Progenitor cell of endocrine pancreas (in vitro differentiated cells): Measurements from ENCODE around the gene DBN1. TPM values are rescaled to one million over a fixed set of nuclear protein-coding genes. Genes with fewer than 3 reads are reported as not detected.

Source experiments
- DNase-seq: peaks from one replicate; pipeline ENCODE4 v3.0.0; 2021; ENCODE audit warnings: low spot score; ENCODE audit not compliant: unreplicated experiment
- H3K27ac Mint-ChIP-seq: 2 replicates; pipeline ENCODE4 v1.8.0; 2021; ENCODE audit warnings: mild to moderate bottlenecking, moderate library complexity, mixed read lengths
- H3K27me3 Mint-ChIP-seq: 2 replicates; pipeline ENCODE4 v1.8.0; 2021; ENCODE audit warnings: mixed read lengths
- H3K36me3 Mint-ChIP-seq: 2 replicates; pipeline ENCODE4 v1.8.0; 2022; ENCODE audit warnings: mixed read lengths; ENCODE audit not compliant: insufficient read depth
- H3K4me1 Mint-ChIP-seq: 2 replicates; pipeline ENCODE4 v1.8.0; 2021; ENCODE audit warnings: low read depth, mixed read lengths
- H3K4me3 Mint-ChIP-seq: 2 replicates; pipeline ENCODE4 v1.8.0; 2021; ENCODE audit warnings: low read depth, mild to moderate bottlenecking, moderate library complexity, mixed read lengths
- H3K9me3 Mint-ChIP-seq: 2 replicates; pipeline ENCODE4 v1.8.0; 2021; ENCODE audit warnings: low read depth, mixed read lengths
- CTCF ChIP-seq: fragments of 200-600 bp; sonication (generic); IDR thresholded peaks from one replicate; pipeline ENCODE4 v1.5.0; 2021; ENCODE audit warnings: antibody characterized with exemption, mild to moderate bottlenecking; ENCODE audit not compliant: unreplicated experiment
- total RNA-seq: library from RNA; stranded (reverse); gene quantifications from 2 replicates; pipeline ENCODE4 v1.2.1, GENCODE V29; 2021

The DBN1 gene
- total RNA-seq, 1 donor from 2014 or later = 396 TPM

GRCh38 chr5:177504086-177505056, 30.9 kb upstream of the DBN1 start:
- no peak overlapping the region for H3K27ac Mint-ChIP-seq
- H3K36me3 Mint-ChIP-seq = peaks cover 8% of the 10 kb centered on the region
- no peak for DNase-seq
- H3K4me1 Mint-ChIP-seq = peaks cover 2% of the 10 kb centered on the region
- no peak overlapping the region for H3K4me3 Mint-ChIP-seq
- no peak for TF ChIP-seq CTCF
- H3K27me3 Mint-ChIP-seq = peaks cover 12% of the 10 kb centered on the region
- H3K9me3 Mint-ChIP-seq = no peaks in the 10 kb centered on the region

- Mint-ChIP-seq H3K4me3 (no peak overlapping the region), H3K27ac (no peak overlapping the region), H3K36me3 (peaks cover 8% of the 10 kb centered on the region), H3K27me3 (peaks cover 19% of the 10 kb centered on the region), H3K9me3 (no peaks in the 10 kb centered on the region), H3K4me1 (peaks cover 4% of the 10 kb centered on the region)
- no peak for DNase-seq
- TF ChIP-seq CTCF = no peak
Measured at GRCh38 chr5:177503351-177504085, 30.1 kb upstream of the DBN1 start.

- H3K27ac Mint-ChIP-seq = no peak overlapping the region
- no peak overlapping the region for H3K4me3 Mint-ChIP-seq
- TF ChIP-seq CTCF = no peak
Measured at GRCh38 chr5:177502886-177503285, 29.5 kb upstream of the DBN1 start.

GRCh38 chr5:177501874-177502678, 28.6 kb upstream of the DBN1 start:
- H3K9me3 Mint-ChIP-seq = no peaks in the 10 kb centered on the region
- peaks cover 9% of the 10 kb centered on the region for H3K4me1 Mint-ChIP-seq
- TF ChIP-seq CTCF = no peak
- no peak for DNase-seq
- peaks cover 28% of the 10 kb centered on the region for H3K27me3 Mint-ChIP-seq
- no peak overlapping the region for H3K4me3 Mint-ChIP-seq
- peaks cover 1% of the 10 kb centered on the region for H3K36me3 Mint-ChIP-seq
- no peak overlapping the region for H3K27ac Mint-ChIP-seq

More at GRCh38 chr5:177502886-177503285, 29.5 kb upstream of the DBN1 start:
- H3K27me3 Mint-ChIP-seq = peaks cover 26% of the 10 kb centered on the region
- H3K4me1 Mint-ChIP-seq = peaks cover 7% of the 10 kb centered on the region
- DNase-seq = no peak
- H3K9me3 Mint-ChIP-seq = no peaks in the 10 kb centered on the region
- peaks cover 7% of the 10 kb centered on the region for H3K36me3 Mint-ChIP-seq
